OCI-LY7 (cell line): Measurements from ENCODE around the gene ADAMTS20.

Experiments used
- CTCF ChIP-seq: fragments of 200-600 bp; sonication (generic); conservative IDR thresholded peaks from 2 replicates; pipeline ENCODE4 v1.5.1; 2014; ENCODE audit warnings: mild to moderate bottlenecking, antibody characterized with exemption, low read length, moderate library complexity, mixed read lengths
- EZH2phosphoT487 ChIP-seq: fragments of 200-600 bp; sonication (generic); IDR thresholded peaks from 2 replicates; pipeline ENCODE4 v1.6.1; 2018; ENCODE audit warnings: low read depth, borderline replicate concordance, mild to moderate bottlenecking, mixed run types, antibody characterized with exemption, low read length, moderate library complexity, mixed read lengths

DNA sequence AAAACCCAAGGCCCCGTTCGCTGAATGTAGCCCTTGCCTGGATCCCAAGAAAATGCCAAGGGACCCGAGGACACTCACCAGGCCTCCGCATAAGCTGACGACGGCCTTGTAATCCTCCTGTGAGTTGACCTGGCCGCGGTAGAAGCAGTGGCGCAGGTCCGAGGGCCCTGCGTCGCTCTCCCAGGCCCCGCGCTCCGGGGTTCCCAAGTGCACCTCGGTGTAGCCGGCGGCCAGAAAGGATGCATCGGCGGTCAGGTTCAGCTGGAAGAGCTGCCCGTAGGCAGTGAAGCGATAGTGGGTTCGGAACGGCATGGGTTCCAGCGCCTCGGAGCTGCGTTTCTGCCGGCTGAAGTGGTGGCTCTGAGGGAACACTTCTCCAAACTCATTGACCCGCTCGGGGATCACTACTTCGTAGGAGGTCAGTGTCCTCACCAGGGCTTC is 1.2 kb downstream of the ADAMTS20 start:
- TF ChIP-seq CTCF: no peak
- TF ChIP-seq EZH2phosphoT487: no peak
